ENCODE results near the gene OLFML2A.
"Not testable (repeated sequence)": the region's sequence is repeated elsewhere in the genome, so short reads cannot be mapped to it uniquely, and the experiment has no call there.

OLFML2A gene
- total RNA-seq, result 0 to 0.15 (median 0.10) reads per million in 4 donors

GRCh38 chr9:124776954-124777648, at the start of gene OLFML2A:
OLFML2A (plus strand) TSS chr9:124777133; CDS start chr9:124777271, 138 bp downstream.
- peak in 1 of 5 donors; percentile 20 for DNase-seq

DNA sequence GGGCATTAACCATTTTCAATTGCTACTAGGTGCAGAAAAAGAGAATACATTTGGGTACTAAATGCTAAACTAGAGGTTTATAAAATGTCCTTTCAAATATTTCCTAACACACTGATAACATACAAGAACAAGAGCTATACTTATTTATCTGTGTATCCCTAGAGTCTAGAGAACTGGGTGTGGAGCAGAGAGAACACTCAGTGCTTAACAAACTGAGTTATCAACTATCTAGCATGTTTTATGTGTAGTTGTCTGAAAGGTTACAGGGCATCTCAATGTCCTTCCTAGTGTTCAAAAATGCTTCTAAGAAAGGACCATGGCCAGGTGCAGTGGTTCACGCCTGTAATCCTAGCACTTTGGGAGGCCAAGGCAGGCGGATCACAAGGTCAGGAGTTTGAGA, 46.2 kb upstream of the OLFML2A start:
- no peak for DNase-seq

DNA sequence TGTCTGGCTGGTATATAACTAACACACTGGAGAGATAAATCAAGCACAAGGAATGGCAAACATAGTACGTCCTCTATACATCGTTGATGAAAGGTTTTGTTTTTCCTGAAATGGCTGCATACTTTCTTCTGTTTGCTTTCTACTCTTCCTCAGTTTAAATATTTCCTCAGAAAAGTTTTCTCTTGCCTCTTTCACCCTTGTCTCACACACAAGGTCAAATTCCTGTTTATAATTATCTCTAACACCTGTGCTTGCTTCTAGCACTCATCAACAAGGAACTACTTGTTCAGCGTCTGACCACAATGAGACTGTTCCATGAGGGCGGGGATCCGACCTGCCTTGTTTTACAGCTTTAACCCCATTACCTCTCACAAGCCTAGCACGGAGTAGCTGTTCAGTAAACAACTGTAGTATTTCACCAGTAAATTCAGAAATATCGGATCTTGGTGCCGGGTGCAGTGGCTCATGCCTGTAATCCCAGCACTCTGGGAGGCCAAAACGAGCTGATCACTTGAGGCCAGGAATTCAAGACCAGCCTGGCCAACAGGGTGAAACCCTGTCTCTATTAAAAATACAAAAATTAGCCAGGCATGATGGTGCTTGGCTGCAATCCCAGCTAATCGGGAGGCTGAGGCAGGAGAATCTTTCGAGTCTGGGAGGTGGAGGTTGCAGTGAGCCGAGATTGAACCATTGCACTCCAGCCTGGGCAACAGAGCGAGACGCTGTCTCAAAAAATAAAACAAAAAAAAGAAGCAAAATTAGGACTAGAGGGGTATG, 42.8 kb upstream of the OLFML2A start:
- no peak for DNase-seq

GRCh38 chr9:124734741-124735083, 42.2 kb upstream of the OLFML2A start:
- not testable (repeated sequence) for DNase-seq

DNA sequence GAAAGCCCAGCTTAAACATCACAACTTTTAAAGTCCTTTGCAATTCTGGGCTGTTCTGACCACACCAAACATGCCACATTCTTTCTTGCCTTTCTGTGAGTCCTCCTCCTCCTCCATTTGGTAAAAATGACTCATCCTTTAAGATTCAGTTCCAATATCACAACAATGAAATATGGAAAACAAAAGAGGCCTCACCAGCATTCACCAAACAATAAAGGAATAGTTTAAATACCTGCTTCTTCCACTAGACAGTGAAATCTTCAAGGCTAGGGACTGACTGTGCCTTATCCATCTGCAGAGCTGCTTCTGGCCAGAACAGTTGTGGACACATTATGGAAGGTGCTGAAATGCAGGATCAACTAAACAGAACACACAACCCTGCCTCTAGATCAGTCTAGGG, 41.8 kb upstream of the OLFML2A start:
- no peak for DNase-seq

GRCh38 chr9:124738075-124738474, 38.9 kb upstream of the OLFML2A start:
- not testable (repeated sequence) for DNase-seq

GRCh38 chr9:124739360-124739759, 37.6 kb upstream of the OLFML2A start:
- DNase-seq, result no peak

DNA sequence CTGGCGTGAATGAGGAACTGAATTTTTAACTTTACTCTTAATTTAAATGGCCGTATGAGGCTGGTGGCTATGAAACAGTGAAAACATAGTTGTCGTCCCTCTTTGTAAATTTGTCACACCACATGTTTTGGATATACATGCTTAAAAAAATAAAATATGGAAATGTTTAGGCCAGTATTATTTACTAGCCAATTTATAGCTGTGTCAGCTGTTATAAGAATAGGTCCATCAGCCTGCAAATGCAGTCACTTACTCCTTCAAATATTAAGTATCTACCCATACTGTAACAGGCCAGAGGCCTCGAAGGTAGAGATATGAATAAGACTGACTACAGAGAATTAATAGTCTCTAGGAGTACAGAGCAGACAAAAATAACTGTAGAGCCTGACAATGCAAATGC, 35.8 kb upstream of the OLFML2A start:
- no peak for DNase-seq

GRCh38 chr9:124741662-124742061, 35.3 kb upstream of the OLFML2A start:
- DNase-seq, result no peak

DNA sequence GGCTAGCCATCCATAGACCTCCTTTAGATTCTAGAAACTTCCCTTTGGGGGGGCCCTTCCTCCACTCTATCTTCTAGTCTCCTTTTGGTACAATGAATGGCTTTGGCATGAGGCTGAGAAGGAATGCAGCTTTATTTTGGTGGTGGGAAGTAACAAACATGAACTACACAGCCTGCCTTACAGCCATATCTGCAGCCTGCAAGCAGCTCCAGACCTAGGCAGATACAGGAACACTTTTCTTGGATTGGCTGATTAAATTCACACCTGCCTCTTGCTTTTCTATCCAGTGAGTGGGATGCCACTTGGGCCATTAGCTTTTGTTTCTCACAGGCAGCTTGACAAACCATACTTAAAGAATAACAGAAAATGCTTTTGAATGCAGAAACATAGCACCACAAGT, 34.0 kb upstream of the OLFML2A start:
- no peak for DNase-seq

GRCh38 chr9:124743686-124744348, 33.1 kb upstream of the OLFML2A start:
- DNase-seq, result no peak

DNA sequence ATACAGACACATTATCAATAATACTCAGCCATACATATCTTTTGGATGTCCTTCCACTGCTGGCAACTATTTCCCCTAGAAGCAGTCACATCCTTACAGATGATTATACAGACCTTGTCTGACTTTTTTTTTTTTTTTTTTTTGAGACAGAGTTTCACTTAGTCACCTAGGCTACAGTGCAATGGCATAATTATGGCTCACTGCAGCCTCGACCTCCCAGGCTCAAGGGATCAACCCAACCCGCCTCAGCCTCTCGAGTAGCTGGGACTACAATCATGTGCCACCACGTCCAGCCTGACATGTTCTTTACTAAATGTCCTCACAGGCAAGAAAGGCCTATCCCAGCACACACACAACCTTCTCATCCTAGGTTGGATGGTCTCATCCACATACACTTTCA, 29.9 kb upstream of the OLFML2A start:
- DNase-seq, result no peak

- DNase-seq, result no peak
Observed at GRCh38 chr9:124749284-124749683, 27.6 kb upstream of the OLFML2A start.

DNA sequence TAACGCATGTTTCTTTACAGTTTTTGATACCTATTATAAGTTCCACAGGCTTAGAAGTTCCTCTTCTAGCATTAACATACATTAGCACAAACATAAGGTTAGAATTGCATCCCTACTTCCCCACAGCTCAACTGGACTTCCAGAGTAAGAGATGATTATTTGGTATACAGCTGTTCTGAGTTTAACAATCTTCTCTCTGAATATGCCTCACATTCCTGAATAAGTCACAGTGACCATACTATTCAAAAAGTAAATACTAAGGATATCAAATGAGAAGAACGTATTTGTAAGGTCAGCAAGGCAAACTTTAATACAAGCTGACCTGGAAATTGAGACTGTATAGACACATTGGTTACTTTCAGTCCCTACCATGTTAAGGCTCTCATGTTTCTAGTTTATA, 27.2 kb upstream of the OLFML2A start:
- no peak for DNase-seq

GRCh38 chr9:124752967-124753366, 24.0 kb upstream of the OLFML2A start:
- no peak for DNase-seq

- DNase-seq, result no peak
Observed at GRCh38 chr9:124754289-124754688, 22.6 kb upstream of the OLFML2A start.

- no peak for DNase-seq
Observed at GRCh38 chr9:124755061-124755460, 21.9 kb upstream of the OLFML2A start.

DNA sequence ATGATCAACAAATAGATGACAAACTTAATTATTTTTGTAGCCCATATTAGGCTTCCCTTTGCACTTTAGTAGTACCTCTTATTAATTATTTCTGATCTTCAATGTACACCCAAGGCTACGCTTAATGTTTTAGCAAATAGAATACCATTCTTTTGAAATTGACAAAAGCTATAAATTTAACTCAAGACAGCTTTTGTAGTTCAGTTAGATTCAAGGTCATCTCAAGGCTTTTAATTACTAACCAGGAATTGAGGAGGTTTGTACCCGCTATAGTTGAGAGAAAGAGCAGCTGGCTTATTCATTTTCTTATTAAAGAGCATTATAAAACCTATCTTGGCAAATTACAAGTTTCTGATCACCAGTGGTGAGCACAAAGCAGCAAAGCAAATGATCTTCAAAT, 20.9 kb upstream of the OLFML2A start:
- DNase-seq, result no peak

DNA sequence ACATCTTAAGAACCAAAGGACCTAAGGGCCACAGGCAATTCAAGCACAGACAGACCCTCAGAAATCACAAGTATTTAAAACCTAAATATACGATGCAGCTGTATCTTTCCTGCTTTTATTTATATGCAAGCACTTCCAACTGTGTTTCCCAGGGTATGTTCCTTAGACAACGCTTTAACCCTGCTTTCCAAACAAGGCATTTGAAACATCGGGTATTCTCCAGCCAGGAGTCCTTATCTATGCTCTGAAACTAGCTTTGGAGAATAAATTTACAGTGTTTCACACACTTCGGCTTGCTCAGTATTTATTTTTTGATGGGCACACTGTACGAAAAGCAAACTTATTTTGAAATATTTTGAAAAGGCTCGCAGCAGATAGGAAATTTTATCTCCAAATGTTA, 19.3 kb upstream of the OLFML2A start:
- no peak for DNase-seq

GRCh38 chr9:124758061-124758460, 18.9 kb upstream of the OLFML2A start:
- no peak for DNase-seq

DNA sequence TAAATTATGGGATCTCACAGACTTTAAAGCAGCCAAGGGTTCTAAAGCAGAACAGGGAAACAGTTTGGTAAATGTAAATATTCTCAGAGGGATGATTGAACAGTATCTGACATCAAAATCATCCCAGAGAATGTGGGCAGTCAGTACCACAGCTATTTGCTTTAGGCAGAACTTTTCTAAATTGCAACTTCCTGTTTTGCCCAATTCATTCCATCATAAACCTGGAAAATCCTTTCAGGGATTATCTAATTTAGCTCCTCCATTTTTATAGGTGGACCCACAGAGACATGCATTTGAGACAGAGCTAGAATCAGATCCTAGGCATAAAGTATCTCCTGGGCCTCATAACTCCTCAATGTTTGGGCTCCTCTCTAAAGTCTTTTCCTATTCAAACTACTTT, 18.2 kb upstream of the OLFML2A start:
- DNase-seq, result no peak

DNA sequence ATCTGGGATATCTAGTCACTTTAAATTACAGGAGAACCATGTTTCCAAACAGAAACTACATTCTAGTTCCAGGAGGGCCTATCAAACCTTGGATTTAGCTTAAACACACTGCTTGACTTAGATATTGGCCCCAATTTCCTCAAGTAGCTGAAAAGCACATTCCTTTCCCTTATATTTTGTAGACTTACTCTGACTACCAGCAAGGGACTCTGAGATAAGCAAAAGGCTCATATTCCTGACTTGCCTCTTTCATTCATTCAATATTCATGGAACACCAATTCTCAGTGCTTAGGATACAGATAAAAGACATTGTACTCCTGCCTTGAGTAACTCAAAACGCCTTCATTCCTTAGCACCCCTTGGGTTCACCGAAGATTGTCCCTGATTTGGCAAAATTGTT, 17.6 kb upstream of the OLFML2A start:
- DNase-seq, result no peak

DNA sequence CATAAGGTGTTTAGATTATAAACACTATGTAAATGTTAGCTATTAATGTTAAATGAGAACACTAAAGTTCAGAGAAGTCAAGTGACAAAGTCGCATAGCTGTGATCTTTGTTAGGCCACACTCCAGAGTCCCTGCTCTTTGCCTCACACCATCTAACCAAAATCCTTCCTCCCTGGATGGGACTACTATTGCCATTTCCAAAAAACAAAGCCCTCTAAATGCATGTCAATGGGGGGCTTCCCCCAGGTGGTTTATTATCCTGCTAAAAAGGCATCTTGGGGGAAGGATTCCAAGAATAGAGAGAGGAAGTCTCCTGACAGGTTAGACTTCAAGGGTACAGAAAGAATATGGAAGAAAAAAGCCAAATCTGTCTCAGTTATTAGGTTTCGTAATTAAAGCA, 16.2 kb upstream of the OLFML2A start:
- DNase-seq, result no peak

- DNase-seq, result no peak
Observed at GRCh38 chr9:124761196-124761595, 15.7 kb upstream of the OLFML2A start.
